NCI-H345 (cell line): Measurements from ENCODE around the gene KIAA1671.
A peak's percentile ranks its signal among the peaks of the same experiment; 100 is the strongest.

Experiments
- DNase-seq: peaks from one replicate; lab custom pipeline; 2025; lab: John Stamatoyannopoulos, UW

KIAA1671 gene

GRCh38 chr22:24952837-24953383 is 394 bp downstream of the KIAA1671 start:
- DNase-seq, result peak; percentile 36

DNA sequence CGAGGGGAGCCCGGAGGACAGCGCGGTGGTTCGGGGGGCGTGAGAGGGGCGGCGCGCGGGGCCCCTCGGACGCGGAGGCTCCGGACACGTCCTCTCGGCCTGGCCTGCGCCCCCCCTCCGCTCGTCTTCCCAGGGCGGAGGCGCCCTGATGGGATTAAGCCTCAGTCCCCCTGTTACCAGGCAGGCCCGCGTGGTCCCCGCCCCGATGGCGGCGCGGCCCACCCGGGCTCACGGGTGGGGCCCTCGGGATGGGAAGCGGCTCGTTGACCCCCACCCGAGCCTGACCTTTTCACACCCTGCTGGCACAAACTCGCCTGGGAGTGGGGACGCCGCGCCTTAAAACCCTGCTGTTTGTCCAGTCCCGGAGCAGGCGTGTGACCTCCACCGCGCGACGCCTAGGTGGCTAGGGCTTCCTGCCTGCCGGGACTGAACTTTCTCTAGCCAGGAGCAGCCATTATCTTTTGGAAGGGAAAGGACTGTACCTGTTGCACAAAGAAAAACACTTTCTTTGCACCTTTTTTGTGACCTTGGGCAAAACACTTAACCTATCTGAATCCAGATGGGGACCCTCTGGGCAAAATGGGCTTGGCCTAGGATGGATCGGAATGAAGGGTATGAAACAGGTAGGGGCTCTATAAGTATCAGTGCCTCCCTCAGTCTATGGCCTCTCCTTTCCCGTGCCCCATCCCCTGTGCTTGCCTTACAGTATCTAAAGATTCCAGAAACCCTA is 1.0 kb downstream of the KIAA1671 start:
- DNase-seq, result no peak

DNA sequence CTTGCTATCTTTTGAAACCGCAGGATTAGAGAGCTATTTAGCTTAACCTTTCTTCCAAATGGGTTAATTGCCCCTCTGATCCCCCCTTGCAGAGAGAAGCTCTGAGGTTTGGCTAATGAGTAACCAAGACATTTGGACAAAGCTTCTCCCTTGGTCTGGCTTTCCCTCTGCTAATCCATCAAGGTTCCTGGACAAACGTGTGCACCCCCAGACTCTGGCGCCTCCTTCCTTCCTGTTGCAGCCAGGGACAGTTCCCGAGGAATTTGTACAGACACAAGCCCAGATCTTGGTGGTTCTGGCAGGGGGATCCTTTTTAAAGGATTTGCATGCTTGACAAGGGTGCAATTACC is 1.6 kb downstream of the KIAA1671 start:
- DNase-seq, result no peak

DNA sequence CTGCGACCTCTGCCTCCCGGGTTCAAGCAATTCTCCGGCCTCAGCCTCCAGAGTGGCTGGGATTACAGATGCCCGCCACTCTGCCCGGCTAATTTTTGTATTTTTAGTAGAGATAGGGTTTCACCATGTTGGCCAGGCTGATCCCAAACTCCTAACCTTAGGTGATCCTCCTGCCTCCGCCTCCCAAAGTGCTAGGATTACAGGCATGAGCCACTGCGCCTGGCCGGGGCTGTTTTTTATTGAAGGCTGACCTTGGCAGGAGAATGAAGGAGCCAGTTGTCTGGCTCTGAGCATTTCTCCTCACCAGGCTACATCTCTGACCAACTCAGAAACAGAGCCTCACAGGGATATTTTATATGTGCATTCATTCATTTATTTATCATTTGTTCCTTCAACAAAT is 2.3 kb downstream of the KIAA1671 start:
- DNase-seq, result no peak

GRCh38 chr22:24957043-24957442 is 4.5 kb downstream of the KIAA1671 start:
- no peak for DNase-seq

DNA sequence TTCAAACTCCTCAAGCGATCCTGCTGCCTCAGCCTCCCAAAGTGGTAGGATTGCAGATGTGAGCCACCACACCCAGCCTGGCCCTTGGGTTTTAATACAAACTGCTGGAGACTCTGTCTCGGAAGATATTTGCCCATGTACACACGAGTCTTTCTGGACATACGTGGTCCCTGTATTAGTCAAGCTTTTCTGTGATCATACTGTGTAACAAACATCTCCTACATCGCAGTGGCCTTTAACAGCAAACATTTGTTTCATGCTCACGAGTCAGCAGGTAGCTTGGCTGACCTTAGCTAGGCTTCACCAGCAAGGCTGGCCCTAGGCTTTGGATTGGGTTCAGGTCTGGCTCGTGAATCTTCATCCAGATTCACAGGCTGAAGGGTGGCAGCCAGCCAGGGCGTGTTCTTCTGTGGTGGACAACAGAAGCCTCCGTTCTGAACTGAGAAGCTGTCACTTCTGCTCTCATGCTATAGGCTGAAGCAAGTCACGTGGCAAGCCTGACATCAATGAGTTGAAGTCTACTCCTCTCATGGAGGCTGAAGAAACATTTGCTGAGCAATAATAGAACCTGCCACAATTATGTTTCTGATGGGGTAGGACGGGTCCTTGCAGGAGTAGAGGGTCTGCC is 8.8 kb downstream of the KIAA1671 start:
- no peak for DNase-seq

- no peak for DNase-seq
Measured at GRCh38 chr22:24962094-24962493, 9.6 kb downstream of the KIAA1671 start.

- DNase-seq, result no peak
Measured at GRCh38 chr22:24962835-24963234, 10.3 kb downstream of the KIAA1671 start.

GRCh38 chr22:24964441-24964840 is 11.9 kb downstream of the KIAA1671 start:
- no peak for DNase-seq

- no peak for DNase-seq
Measured at GRCh38 chr22:24965822-24966626, 13.5 kb downstream of the KIAA1671 start.

DNA sequence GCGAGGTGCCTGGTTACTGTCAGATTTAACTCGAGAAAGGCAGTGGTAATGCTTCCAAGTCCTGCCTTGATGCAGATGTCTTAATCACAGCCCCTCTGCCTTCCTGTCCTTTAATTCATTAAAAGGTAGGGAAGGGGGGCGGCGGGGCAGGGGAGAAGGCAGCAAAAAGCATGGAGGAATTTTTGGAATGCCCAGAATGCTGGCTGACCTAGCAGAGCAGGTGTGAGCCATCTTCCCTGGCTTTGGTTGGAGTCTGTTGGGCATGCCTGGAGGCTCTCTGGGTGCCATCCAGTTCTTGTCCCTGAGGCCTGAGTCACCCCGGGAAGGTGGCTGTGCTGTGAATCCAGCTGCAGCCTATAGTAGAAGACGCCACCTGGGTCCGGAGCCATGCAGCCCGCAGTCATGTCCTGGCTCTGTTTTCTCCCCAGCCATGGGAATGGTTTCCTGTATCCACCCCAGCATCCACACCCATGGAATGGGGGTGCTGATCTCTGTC is 15.6 kb downstream of the KIAA1671 start:
- DNase-seq, result no peak

GRCh38 chr22:24969560-24970301 is 17.2 kb downstream of the KIAA1671 start:
- DNase-seq, result no peak

GRCh38 chr22:24972369-24972768 is 19.9 kb downstream of the KIAA1671 start:
- DNase-seq, result no peak

- no peak for DNase-seq
Measured at GRCh38 chr22:24973872-24974271, 21.4 kb downstream of the KIAA1671 start.

DNA sequence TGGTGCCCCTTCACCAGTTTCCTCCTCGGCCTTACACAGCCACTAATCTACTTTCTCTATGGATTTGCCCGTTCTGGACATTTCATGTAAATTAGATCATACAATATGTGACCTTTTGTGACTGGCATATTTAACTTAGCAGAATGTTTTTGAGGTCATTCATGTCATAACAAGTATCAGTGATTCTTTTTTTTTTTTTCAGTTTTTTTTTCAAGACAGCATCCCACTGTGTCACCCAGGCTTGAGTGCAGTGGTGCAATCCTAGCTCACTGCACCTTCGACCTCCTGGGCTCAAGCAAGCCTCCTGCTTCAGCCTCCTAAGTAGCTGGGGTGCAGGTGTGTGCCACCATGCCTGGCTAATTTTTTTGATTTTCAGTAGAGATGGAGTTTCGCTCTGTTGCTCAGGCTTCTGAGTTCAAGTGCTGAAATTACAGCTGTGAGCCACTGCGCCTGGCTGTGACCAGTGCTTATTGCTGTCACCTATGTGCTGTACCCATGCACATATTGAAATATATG is 22.7 kb downstream of the KIAA1671 start:
- no peak for DNase-seq

- no peak for DNase-seq
Measured at GRCh38 chr22:24975813-24976341, 23.4 kb downstream of the KIAA1671 start.

GRCh38 chr22:24976442-24977218 is 24.1 kb downstream of the KIAA1671 start:
- no peak for DNase-seq

- peak; percentile 20 for DNase-seq
Measured at GRCh38 chr22:24977370-24978221, 25.1 kb downstream of the KIAA1671 start.

GRCh38 chr22:24978308-24978707 is 25.8 kb downstream of the KIAA1671 start:
- DNase-seq, result no peak

DNA sequence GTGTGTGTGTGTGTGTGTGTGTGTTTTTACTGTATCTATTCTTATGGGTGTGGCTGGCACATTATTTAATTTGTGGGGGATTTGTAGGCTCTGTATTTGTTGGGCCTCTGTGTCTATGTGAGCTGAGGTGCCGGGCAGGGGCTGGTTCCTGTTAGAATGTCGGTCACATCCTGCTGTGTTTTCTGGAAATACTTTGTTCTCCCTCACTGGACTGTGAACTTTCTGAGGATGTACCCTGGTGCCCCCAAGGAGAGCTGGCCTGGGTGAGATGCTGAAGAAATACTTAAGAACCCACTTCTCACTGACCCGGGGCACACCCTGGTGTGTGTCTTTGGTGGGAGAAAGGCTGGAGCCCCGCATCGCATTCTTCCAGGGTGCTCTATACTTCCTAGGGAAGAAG is 28.6 kb downstream of the KIAA1671 start:
- no peak for DNase-seq
